GM19023 (cell line): ENCODE measurements around the gene SLC25A28.
"Not testable (repeated sequence)": the region's sequence is repeated elsewhere in the genome, so short reads cannot be mapped to it uniquely, and the experiment has no call there.

Source experiments
- ATAC-seq: cut with Tn5 transposase; IDR thresholded peaks from one replicate; pipeline ENCODE4 v1.9.1; 2021; ENCODE audit warnings: mild to moderate bottlenecking, moderate library complexity; ENCODE audit not compliant: unreplicated experiment

The SLC25A28 gene

DNA sequence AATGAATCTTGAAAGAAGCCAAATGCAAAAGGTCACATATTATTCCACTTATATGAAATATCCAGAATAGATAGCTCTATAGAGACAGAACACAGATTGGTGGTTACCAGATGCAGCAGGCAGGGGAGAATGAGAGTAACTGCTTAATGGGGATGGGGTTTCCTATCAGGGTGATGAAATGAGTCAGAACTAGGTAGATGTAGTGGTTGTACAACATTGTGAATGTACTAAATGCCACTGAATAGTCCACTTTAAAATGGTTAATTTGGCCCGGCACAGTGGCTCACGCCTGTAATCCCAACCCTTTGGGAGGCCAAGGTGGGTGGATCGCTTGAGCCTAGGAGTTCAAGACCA is 9.4 kb upstream of the SLC25A28 start:
- no peak for ATAC-seq

DNA sequence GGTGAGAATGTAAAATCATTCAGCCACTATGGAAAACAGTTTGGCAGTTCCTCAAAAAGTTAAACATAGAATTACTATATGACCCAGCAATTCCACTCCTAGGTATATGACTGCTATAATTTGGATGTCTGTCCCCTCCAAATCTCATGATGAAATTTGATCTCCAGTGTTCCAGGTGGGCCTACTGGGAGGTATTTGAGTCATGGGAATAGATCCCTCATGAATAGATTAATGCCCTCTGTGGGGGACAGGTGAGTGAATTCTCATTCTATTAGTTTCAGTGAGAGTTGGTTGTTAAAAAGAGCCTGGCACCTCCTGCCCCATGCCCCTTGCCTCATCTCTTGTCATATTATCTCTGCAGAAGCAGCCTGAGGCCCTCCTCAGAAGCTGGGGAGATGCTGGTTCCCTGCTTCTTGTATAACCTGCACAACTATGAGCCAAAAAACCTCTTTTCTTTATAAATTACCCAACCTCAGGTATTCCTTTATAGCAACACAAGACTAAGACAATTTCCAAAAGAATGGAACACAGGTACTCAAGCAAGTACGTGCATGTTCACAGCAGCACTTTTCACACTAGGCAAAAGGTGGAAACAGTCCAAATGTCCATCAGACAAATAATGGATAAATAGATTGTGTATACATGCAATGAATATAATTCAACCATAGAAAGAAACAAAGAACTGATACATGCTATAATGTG is 8.8 kb upstream of the SLC25A28 start:
- no peak for ATAC-seq

DNA sequence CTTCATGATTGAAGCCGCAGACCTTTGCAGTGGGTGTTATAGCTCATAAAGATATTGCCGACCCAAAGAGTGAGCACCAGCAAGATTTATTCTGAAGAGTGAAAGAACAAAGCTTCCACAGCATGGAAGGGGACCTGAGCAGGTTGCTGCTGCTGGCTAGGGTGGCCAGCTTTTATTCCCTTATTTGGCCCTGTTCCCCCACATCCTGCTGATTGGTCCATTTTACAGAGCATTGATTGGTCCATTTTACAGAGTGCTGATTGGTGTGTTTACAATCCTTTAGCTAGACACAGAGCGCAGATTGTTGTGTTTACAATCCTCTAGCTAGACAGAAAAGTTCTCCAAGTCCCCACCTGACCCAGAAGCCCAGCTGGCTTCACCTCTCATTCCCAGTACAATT is 4.9 kb upstream of the SLC25A28 start:
- ATAC-seq = not testable (repeated sequence)

GRCh38 chr10:99623919-99624318 is 3.7 kb upstream of the SLC25A28 start:
- no peak for ATAC-seq

- no peak for ATAC-seq
These were observed 1.4 kb upstream of the SLC25A28 start for GRCh38 chr10:99621454-99622251.

- peak; percentile 85 for ATAC-seq
These were observed 643 bp upstream of the SLC25A28 start for GRCh38 chr10:99620711-99621453.

- ATAC-seq = no peak
These were observed 994 bp downstream of the SLC25A28 start for GRCh38 chr10:99619090-99619800.

- no peak for ATAC-seq
These were observed 2.5 kb downstream of the SLC25A28 start for GRCh38 chr10:99617696-99618095.

GRCh38 chr10:99615426-99615825 is 4.8 kb downstream of the SLC25A28 start:
- no peak for ATAC-seq

DNA sequence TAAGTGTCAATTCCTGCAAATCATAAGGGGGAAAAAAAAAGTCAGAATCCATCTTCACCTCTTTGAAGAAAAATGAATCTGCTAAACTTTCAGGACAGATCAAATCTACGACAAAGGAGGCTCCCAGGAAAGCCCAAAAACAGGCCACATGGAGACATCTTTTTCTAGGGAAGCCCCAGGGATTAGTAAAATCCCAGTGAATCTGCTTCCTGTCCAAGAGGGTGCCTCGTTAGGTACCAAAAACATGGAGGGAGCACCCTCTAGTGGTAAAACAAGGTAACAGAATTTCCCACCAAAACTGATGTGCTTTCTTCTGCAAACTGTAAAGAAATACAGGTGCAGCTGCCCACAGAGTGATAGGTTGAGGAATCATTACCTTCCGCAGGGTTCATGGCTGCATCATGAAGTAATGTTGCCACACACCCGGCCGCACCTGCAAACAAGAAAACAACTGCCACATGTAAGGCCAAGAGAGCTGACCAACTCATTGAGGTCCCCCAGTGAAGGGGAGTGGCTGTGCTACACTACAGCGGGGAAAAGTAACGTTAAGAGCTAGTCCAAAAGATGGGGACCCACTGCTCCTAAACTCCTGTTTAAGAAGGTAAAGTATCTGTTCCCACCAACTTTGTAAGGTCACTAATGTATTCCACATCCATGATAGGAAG is 7.9 kb downstream of the SLC25A28 start:
- no peak for ATAC-seq

DNA sequence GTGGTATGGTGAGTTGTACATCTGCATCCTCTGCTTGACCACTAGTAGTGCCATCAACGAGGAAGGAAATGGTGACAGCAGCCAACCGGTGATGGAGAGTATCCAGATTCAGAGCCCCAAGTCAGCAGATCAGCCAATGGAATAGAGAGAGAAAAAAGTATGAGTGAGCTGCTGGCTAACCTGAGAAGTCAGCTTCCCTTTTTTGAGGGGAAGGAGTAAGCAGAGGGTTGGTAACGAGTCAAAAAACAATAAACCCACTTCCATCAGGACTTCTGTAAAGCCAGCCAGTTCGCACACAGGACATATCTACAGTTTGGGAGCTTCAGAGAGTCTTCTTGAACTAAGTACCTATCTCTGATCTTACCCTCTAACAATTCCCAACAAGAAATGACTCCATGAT is 8.9 kb downstream of the SLC25A28 start:
- ATAC-seq = no peak

- ATAC-seq = no peak
These were observed 10.0 kb downstream of the SLC25A28 start for GRCh38 chr10:99610221-99610620.

GRCh38 chr10:99609186-99609585 is 11.1 kb downstream of the SLC25A28 start:
- ATAC-seq = no peak

DNA sequence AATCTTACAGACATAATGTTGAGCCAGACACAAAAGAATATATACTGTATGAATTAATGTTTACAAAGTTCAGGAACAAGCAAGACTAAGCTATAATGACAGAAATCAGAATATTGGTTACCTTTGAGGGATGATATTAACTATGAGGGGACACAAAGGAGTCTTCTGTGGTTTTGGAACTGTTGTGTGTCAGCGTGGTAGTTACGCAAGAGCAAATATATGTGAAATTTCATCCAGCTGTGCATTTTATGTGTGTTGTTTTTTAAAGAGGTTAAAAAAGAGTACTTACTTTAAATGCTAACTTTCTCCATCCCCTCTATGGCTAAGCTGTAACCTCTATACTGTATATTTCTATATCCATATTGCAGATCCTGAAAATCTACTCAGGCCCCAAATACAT is 14.9 kb downstream of the SLC25A28 start:
- no peak for ATAC-seq

GRCh38 chr10:99604862-99605261 is 15.4 kb downstream of the SLC25A28 start:
- ATAC-seq = no peak

DNA sequence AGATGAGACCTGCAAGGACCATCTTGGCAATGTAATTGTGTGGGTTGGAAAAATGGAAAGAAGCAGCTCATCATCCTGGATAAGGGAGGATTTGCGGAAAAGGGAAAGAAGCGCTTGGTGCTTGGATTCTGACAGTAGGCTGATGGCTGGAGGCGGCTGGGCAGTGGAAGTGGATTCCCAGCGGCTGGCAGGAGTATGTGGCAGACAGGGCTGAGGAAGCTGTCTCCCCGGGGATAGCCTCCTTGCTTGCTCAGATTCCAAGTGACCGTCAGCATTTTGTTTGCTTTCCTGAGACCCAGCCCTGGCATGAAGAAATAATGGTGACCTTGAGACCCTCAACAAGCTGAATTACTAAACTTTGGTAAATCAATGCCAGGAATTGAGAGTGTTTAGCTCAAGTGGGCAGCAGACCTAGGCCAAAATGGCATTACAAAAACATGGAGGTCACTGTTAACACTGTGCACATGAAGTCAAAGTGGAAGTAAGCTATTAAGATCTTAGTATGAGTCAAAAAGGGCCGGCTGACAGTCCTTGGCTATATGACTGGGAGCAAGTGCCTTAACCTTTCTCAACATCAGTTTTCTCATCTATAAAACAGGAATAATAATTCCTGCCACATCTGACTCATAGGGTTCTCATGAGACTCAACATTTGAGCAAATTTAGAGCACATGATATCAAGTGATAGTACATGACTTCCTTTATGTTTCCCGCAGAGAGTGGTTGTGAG is 21.3 kb downstream of the SLC25A28 start:
- no peak for ATAC-seq

GRCh38 chr10:99598011-99598410 is 22.2 kb downstream of the SLC25A28 start:
- no peak for ATAC-seq

DNA sequence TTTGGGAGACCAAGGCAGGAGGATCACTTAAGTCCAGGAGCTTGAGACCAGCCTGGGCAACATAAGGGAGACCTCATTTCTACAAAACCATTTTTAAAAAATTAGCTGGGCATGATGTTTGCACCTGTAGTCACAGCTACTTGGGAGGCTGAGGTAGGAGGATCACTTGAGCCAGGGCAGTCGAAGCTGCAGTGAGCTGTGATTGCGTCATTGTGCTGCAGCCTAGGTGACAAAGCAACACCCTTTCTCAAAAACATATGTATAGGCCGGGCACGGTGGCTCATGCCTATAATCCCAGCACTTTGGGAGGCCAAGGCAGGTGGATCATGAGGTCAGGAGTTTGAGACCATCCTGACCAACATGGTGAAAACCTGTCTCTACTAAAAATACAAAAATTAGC is 23.5 kb downstream of the SLC25A28 start:
- not testable (repeated sequence) for ATAC-seq

DNA sequence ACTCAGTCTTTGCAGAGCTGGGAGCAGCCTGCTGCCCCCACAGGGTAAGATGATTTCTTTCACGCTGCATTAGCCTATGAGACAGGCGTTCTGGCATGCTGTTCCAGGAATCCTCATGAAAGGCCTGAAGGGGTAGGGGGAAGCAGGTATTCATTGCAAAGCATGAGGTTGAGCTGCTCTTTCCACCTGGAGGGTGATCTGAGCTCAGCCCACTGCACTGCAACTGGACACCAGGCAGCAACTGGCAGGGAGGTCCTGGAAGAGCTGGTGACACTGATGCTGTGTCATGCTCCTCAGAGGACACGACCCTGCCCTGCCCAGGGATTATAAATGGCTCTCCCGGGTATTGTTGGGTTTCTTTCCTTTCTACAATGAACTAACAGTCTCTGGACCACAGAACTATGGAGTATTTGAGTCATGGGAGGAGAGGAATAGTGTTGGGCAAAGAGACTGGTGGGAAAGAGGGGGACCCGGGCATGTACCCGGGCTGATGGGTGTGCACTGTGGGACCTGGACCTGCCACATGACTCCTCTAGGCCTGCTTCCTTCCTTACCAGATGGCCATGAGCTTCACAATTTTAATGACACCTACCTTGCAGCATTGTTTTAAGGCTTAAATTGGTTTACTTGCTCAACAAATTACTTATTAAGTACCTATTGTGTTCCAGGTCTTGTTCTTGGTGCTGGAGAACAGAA is 24.3 kb downstream of the SLC25A28 start:
- ATAC-seq = no peak
